ENCODE data around the gene GRIA1. TPM values are rescaled to one million over a fixed set of nuclear protein-coding genes. Genes with fewer than 3 reads are reported as not detected.

The GRIA1 gene
- total RNA-seq, 3 donors from 2014 or later (not counting 1 experiment from before 2014, with no cell fraction given), result not detected

DNA sequence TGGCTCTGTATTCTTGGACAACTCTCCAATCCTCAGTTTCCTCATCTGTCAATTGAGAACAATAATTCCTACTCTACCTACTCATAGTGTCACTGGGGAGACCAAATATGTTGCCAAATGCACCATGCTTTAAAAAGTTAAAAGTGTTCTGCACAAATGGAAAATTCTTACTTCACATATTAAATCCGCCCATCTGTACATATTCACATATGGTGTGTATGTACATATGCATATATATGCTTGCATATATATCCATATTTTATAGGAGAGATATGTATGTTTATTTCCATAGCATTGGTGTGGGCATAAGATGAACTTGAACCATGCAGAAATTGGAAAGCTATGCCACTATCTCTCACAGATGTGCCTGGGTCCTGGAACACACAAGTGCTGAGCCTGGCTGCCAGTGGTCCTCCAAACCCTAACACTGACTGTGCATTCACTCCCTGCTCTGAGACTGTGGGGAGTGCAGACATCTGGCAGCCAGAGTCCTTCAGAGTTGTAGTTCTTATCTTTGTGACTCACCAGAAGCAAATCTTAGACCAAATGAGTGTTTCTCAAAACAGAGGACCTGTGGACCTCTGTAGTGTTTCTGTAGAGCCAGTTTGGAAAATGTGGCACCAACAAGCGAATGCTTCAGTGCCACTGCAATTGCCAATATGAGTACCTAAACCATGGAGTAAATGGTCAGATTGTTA, 168.7 kb downstream of the GRIA1 start:
- intact Hi-C loops (cut with micrococcal nuclease), result no loop called here
- Histone ChIP-seq H3K4me1 (ENCODE audit: control insufficient read depth, insufficient read depth, low read length) (no peaks in the 10 kb centered on the region), H3K27me3 (ENCODE audit: control insufficient read depth, insufficient read depth, low read length) (no peaks in the 10 kb centered on the region), H3K27ac (ENCODE audit: low read length) (no peak overlapping the region), H3K9me3 (ENCODE audit: control insufficient read depth, insufficient read depth, low read length) (no peaks in the 10 kb centered on the region), H3K4me3 (ENCODE audit: low read length) (no peak overlapping the region), H3K36me3 (ENCODE audit: control insufficient read depth, insufficient read depth, low read length) (no peaks in the 10 kb centered on the region)
- ATAC-seq (no peak), DNase-seq (no peak)
- H3K36me3 Mint-ChIP-seq, result no peaks in the 10 kb centered on the region
- no peaks in the 10 kb centered on the region for H3K4me1 Mint-ChIP-seq
- no peaks in the 10 kb centered on the region for H3K9me3 Mint-ChIP-seq
- no peak overlapping the region for H3K27ac Mint-ChIP-seq
- H3K4me3 Mint-ChIP-seq, result no peak overlapping the region
- no peaks in the 10 kb centered on the region for H3K27me3 Mint-ChIP-seq (ENCODE audit: low read depth in 2 of 2)
- TF ChIP-seq, protein P1, sequence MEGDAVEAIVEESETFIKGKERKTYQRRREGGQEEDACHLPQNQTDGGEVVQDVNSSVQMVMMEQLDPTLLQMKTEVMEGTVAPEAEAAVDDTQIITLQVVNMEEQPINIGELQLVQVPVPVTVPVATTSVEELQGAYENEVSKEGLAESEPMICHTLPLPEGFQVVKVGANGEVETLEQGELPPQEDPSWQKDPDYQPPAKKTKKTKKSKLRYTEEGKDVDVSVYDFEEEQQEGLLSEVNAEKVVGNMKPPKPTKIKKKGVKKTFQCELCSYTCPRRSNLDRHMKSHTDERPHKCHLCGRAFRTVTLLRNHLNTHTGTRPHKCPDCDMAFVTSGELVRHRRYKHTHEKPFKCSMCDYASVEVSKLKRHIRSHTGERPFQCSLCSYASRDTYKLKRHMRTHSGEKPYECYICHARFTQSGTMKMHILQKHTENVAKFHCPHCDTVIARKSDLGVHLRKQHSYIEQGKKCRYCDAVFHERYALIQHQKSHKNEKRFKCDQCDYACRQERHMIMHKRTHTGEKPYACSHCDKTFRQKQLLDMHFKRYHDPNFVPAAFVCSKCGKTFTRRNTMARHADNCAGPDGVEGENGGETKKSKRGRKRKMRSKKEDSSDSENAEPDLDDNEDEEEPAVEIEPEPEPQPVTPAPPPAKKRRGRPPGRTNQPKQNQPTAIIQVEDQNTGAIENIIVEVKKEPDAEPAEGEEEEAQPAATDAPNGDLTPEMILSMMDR (IDR thresholded peaks at IDR 0.05), result no peak
- WGBS (ENCODE audit: insufficient coverage), result 82% methylated on average over 1 of the region's 2 CpGs

DNA sequence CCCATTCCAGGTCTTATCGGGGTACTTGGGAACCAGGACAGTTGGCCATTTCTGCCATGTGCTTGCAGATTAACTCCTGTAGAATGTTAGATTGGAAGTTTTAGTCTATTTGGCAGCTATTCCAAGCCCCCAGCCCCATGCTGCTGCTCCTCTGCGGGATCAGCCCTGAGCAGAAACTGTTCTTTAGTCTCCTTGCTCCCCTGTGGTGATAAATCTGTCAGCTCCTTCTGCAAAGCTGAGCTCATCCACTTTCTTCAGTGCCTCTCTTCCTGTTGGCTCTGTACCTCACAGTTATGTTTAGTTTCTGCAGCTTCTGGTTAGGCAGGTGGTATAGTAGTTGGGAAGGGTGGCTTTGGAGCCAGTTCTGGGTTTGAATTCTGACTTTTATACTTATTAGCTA, 170.4 kb downstream of the GRIA1 start:
- H3K36me3 ChIP-seq (ENCODE audit: control insufficient read depth, insufficient read depth, low read length), result no peaks in the 10 kb centered on the region
- H3K4me1 ChIP-seq (ENCODE audit: control insufficient read depth, insufficient read depth, low read length), result no peaks in the 10 kb centered on the region
- no peak overlapping the region for H3K27ac Mint-ChIP-seq
- H3K4me1 Mint-ChIP-seq, result no peaks in the 10 kb centered on the region
- intact Hi-C loops (cut with micrococcal nuclease), result no loop called here
- H3K4me3 Mint-ChIP-seq, result no peak overlapping the region
- no peaks in the 10 kb centered on the region for H3K36me3 Mint-ChIP-seq
- 67% methylated on average over 2 of the region's 2 CpGs for WGBS (ENCODE audit: insufficient coverage)
- no peaks in the 10 kb centered on the region for H3K9me3 Mint-ChIP-seq
- no peaks in the 10 kb centered on the region for H3K9me3 ChIP-seq (ENCODE audit: control insufficient read depth, insufficient read depth, low read length)
- no peak for ATAC-seq
- TF ChIP-seq, protein P1 (IDR thresholded peaks at IDR 0.05), result no peak
- no peak overlapping the region for H3K4me3 ChIP-seq (ENCODE audit: low read length)
- no peaks in the 10 kb centered on the region for H3K27me3 ChIP-seq (ENCODE audit: control insufficient read depth, insufficient read depth, low read length)
- H3K27ac ChIP-seq (ENCODE audit: low read length), result no peak overlapping the region
- H3K27me3 Mint-ChIP-seq (ENCODE audit: low read depth in 2 of 2), result peaks cover 0 to 8% of the 10 kb centered on the region in 2 donors
- DNase-seq, result no peak

DNA sequence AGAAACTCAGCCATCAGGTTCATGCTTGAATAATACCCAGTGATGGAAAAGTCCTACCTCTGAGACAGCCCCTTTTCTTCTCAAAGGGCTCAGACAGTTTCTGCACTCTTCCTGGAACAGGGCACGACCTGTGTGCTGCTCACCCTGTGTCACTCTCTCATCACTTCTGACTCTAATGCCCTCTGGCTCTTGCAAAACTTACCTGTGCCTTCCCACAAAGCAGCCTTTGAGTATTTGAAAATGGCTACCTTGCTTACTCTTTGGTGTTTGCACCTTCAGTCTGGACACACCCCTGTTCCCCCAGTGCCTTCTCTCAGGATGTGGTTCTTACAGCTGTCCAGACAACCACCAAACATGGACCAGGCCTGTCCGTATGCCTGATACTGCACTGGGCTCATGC, 171.4 kb downstream of the GRIA1 start:
- no peaks in the 10 kb centered on the region for H3K27me3 ChIP-seq (ENCODE audit: control insufficient read depth, insufficient read depth, low read length)
- H3K4me1 ChIP-seq (ENCODE audit: control insufficient read depth, insufficient read depth, low read length), result no peaks in the 10 kb centered on the region
- no peaks in the 10 kb centered on the region for H3K9me3 ChIP-seq (ENCODE audit: control insufficient read depth, insufficient read depth, low read length)
- no peak for ATAC-seq
- Mint-ChIP-seq H3K4me3 (no peak overlapping the region), H3K27ac (no peak overlapping the region), H3K27me3 (ENCODE audit: low read depth in 2 of 2) (peaks cover 2 to 10% of the 10 kb centered on the region in 2 donors), H3K36me3 (no peaks in the 10 kb centered on the region), H3K4me1 (no peaks in the 10 kb centered on the region), H3K9me3 (no peaks in the 10 kb centered on the region)
- 77% methylated on average over 2 of the region's 2 CpGs for WGBS (ENCODE audit: insufficient coverage)
- intact Hi-C loops (cut with micrococcal nuclease), result no loop called here
- H3K27ac ChIP-seq (ENCODE audit: low read length), result no peak overlapping the region
- TF ChIP-seq, protein P1 (IDR thresholded peaks at IDR 0.05), result no peak
- H3K36me3 ChIP-seq (ENCODE audit: control insufficient read depth, insufficient read depth, low read length), result no peaks in the 10 kb centered on the region
- no peak overlapping the region for H3K4me3 ChIP-seq (ENCODE audit: low read length)
- DNase-seq, result no peak

DNA sequence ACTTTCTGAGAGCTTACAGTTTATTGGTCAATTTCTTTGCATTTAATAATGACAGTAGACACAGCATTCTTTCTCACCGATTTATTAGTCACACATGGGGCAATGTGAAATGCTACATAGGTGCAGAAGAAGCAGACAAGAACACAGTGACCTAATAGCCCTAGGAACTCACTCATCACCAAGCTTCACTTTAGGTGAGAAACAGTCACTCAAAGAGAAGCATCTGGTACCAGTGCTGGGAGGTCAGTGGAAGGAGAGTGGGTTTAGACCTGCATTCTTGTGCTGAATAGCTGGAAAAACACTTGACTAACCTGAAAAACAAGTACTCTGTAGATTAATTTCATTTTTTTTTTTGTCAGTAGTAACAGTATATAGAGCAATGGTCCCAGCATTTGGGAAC, 179.6 kb downstream of the GRIA1 start:
- H3K36me3 Mint-ChIP-seq, result no peaks in the 10 kb centered on the region
- Histone ChIP-seq H3K27me3 (ENCODE audit: control insufficient read depth, insufficient read depth, low read length) (no peaks in the 10 kb centered on the region), H3K4me1 (ENCODE audit: control insufficient read depth, insufficient read depth, low read length) (no peaks in the 10 kb centered on the region), H3K9me3 (ENCODE audit: control insufficient read depth, insufficient read depth, low read length) (no peaks in the 10 kb centered on the region), H3K4me3 (ENCODE audit: low read length) (no peak overlapping the region), H3K27ac (ENCODE audit: low read length) (no peak overlapping the region), H3K36me3 (ENCODE audit: control insufficient read depth, insufficient read depth, low read length) (no peaks in the 10 kb centered on the region)
- DNase-seq (no peak), ATAC-seq (no peak)
- H3K4me3 Mint-ChIP-seq, result no peak overlapping the region
- WGBS (ENCODE audit: insufficient coverage), result 89% methylated on average over 1 of the region's 1 CpG
- peaks cover 2 to 10% of the 10 kb centered on the region in 2 donors for H3K27me3 Mint-ChIP-seq (ENCODE audit: low read depth in 2 of 2)
- H3K9me3 Mint-ChIP-seq, result peaks cover 0 to 4% of the 10 kb centered on the region in 2 donors
- intact Hi-C loops (cut with micrococcal nuclease), result no loop called here
- TF ChIP-seq, protein P1 (IDR thresholded peaks at IDR 0.05), result no peak
- no peaks in the 10 kb centered on the region for H3K4me1 Mint-ChIP-seq
- no peak overlapping the region for H3K27ac Mint-ChIP-seq
